Lung (tissue), 12 donors: ENCODE measurements around the gene PEX10. TPM values are rescaled to one million over a fixed set of nuclear protein-coding genes. Genes with fewer than 3 reads are reported as not detected.

ENCODE experiments used
- ATAC-seq: fragments of 200-7000 bp; cut with Tn5 transposase; one replicate; pipeline ENCODE4 v1.9.1; 2020; ENCODE audit warnings: moderate number of reproducible peaks; ENCODE audit not compliant: insufficient read depth, low FRiP score
- DNase-seq, 3 donors: peaks; one replicate each; pipeline ENCODE4 v3.0.0-alpha.2; 2013 to 2017
- H3K27ac ChIP-seq, 2 donors: one replicate each; pipeline ENCODE4 v1.5.1; 2013; ENCODE audit warnings: mild to moderate bottlenecking in 2 of 2, moderate library complexity in 2 of 2, control low read depth in 1 of 2, inconsistent platforms in 1 of 2, low read depth in 1 of 2, low read length in 1 of 2
- H3K27me3 ChIP-seq, 3 donors: one replicate each; pipeline ENCODE4 v1.5.1; 2013; ENCODE audit warnings: low read length in 2 of 3; ENCODE audit not compliant: control insufficient read depth in 3 of 3, insufficient read depth in 3 of 3
- H3K36me3 ChIP-seq, 4 donors: one replicate each; pipeline ENCODE4 v1.5.1; 2013; ENCODE audit warnings: low read length in 4 of 4, mild to moderate bottlenecking in 1 of 4, moderate library complexity in 1 of 4; ENCODE audit not compliant: control insufficient read depth in 4 of 4, insufficient read depth in 4 of 4
- H3K4me1 ChIP-seq, 5 donors: one replicate each; pipeline ENCODE4 v1.5.1; 2013; ENCODE audit warnings: low read length in 5 of 5, mild to moderate bottlenecking in 2 of 5, moderate library complexity in 1 of 5; ENCODE audit not compliant: control insufficient read depth in 5 of 5, insufficient read depth in 5 of 5
- H3K4me3 ChIP-seq: one replicate; pipeline ENCODE4 v1.5.1; 2013; ENCODE audit warnings: mild to moderate bottlenecking, control low read depth, moderate library complexity
- H3K9ac ChIP-seq, 2 donors: one replicate each; pipeline ENCODE4 v1.5.1; 2013; ENCODE audit warnings: low read length in 2 of 2, control low read depth in 1 of 2; ENCODE audit not compliant: insufficient read depth in 1 of 2
- H3K9me3 ChIP-seq, 4 donors: one replicate each; pipeline ENCODE4 v1.5.1; 2013; ENCODE audit warnings: low read length in 3 of 4, mild to moderate bottlenecking in 1 of 4, moderate library complexity in 1 of 4; ENCODE audit not compliant: control insufficient read depth in 4 of 4, insufficient read depth in 3 of 4
- WGBS, 2 donors: extraction: QIAGEN DNeasy Blood & Tissue Kit; methylation state at CpG; one replicate each; pipeline ENCODE4 v1.1.7; 2013; 5-methylcytosine and 5-hydroxymethylcytosine counted together
- polyA plus RNA-seq, 2 donors: library from polyadenylated mRNA; stranded (reverse); fragments of 200-250 nt; gene quantifications; one replicate each; pipeline ENCODE4 v1.2.1, GENCODE V29; 2013
- total RNA-seq, 2 donors: library from RNA; depleted of rRNA in 1 of 2; stranded (reverse); fragments of >200 nt in 1 of 2; gene quantifications; one replicate each; pipeline ENCODE4 v1.2.1, GENCODE V29; 2014 to 2021
- TF ChIP-seq, protein P1 (sequence below): IDR thresholded peaks from 2 replicates; pipeline ENCODE4 v1.5.1; 2012; ENCODE audit warnings: mild to moderate bottlenecking; ENCODE audit errors: control extremely low read depth, extremely low read depth
- donor health status: control.
- donor health status: control.
- donor health status: Bipolar disorder and iron deficiency.
- donor health status: healthy.
- donor health status: DM: yes; HTN: yes; CAD: no.

Gene PEX10
- total and polyA plus RNA-seq, 4 donors: 15.7 to 25.4 (median 20.5) TPM

DNA sequence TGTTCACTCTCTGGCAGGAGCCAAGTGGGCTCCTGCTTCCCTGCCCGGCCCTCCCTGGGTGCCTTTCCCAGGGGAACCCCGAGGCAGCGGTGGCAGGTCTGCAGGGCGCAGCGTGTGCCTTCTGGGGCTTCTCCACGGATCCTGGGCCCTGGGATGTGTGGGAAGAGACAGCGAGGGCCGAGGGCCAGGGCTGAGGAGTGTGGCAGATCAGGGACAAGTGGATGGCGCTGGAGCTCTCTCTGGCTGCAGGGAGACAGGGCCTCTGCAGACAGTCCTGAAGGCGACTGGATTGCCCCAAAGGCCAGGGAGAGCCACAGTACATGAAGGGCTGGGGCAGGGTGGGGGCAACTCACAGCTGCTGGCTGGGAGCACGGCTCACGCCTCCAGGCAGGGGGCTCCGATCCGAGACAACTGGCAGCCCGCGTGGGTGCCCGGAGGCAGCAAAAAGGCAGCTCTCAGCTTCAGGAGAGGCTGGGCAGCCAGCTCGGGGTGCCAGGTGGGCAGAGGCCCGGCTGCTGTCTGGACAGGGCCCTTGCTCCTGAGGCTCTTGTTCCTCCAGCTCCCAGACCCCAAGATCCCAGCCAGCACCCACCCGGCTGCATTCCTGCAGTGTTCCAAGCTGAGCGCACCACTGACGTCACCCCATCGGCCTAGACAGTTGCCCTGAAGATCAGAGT, 37.0 kb downstream of the PEX10 start:
- TF ChIP-seq, protein P1, sequence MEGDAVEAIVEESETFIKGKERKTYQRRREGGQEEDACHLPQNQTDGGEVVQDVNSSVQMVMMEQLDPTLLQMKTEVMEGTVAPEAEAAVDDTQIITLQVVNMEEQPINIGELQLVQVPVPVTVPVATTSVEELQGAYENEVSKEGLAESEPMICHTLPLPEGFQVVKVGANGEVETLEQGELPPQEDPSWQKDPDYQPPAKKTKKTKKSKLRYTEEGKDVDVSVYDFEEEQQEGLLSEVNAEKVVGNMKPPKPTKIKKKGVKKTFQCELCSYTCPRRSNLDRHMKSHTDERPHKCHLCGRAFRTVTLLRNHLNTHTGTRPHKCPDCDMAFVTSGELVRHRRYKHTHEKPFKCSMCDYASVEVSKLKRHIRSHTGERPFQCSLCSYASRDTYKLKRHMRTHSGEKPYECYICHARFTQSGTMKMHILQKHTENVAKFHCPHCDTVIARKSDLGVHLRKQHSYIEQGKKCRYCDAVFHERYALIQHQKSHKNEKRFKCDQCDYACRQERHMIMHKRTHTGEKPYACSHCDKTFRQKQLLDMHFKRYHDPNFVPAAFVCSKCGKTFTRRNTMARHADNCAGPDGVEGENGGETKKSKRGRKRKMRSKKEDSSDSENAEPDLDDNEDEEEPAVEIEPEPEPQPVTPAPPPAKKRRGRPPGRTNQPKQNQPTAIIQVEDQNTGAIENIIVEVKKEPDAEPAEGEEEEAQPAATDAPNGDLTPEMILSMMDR: no peak
- H3K9ac ChIP-seq: no peak overlapping the region
- peaks cover 0 to 12% (median 4%) of the 10 kb centered on the region in 4 donors for H3K36me3 ChIP-seq
- H3K27ac ChIP-seq: no peak overlapping the region
- no peaks in the 10 kb centered on the region for H3K9me3 ChIP-seq
- no peak for DNase-seq
- no peak for ATAC-seq
- no peaks in the 10 kb centered on the region for H3K27me3 ChIP-seq
- H3K4me3 ChIP-seq: no peak overlapping the region
- H3K4me1 ChIP-seq: no peaks in the 10 kb centered on the region
- 81 to 91% methylated on average over 20 to 23 of the region's 23 CpGs for WGBS, 2 donors

DNA sequence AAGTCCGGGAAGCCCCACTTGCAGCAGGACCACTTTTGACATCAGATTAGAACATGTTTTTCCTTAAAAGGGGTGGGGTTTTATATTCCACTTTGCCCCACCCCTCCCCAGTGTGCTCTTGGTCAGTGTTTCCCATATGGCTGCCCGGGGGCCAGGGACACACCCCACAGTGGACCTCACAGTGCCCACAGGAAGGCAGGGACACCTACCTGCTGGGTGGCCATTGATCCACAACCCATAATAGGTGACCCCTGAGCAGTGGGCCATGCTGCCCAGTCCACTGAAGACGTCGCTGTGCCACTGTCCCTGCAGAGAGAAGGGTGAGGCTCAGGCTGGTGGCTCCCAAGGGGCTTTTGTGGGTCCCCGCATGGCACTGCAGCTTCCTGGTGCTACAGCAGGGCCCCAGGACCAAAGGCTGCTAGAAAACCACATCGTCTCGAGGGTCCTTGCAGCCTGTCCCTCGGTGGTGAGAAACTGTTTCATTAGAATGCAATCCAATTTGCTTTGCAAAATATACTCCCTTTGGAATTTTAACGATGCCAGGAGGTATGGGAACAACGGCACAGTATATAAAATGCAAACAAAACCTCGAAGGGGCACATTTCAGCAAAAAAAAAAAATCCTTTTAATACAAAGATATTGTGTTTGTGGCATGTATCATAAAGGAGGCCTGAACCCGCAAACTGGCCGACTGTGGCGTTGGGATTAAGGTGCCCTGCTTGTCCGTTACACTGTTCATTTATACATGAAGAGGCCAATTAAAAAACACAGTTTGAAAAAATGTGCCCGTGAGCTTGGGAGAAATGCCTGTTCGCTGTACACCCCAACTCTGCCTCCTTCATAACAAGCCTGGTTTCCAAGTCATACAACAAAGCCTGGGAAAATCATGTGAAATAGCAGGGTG, 37.9 kb downstream of the PEX10 start:
- H3K9me3 ChIP-seq: no peaks in the 10 kb centered on the region
- TF ChIP-seq, protein P1: no peak
- WGBS, 2 donors: 84 to 89% methylated on average over 17 of the region's 17 CpGs
- no peaks in the 10 kb centered on the region for H3K4me1 ChIP-seq
- H3K4me3 ChIP-seq: no peak overlapping the region
- H3K27me3 ChIP-seq: no peaks in the 10 kb centered on the region
- ATAC-seq (no peak), DNase-seq (no peak)
- peaks cover 0 to 12% (median 6%) of the 10 kb centered on the region in 4 donors for H3K36me3 ChIP-seq
- no peak overlapping the region for H3K27ac ChIP-seq
- no peak overlapping the region for H3K9ac ChIP-seq

DNA sequence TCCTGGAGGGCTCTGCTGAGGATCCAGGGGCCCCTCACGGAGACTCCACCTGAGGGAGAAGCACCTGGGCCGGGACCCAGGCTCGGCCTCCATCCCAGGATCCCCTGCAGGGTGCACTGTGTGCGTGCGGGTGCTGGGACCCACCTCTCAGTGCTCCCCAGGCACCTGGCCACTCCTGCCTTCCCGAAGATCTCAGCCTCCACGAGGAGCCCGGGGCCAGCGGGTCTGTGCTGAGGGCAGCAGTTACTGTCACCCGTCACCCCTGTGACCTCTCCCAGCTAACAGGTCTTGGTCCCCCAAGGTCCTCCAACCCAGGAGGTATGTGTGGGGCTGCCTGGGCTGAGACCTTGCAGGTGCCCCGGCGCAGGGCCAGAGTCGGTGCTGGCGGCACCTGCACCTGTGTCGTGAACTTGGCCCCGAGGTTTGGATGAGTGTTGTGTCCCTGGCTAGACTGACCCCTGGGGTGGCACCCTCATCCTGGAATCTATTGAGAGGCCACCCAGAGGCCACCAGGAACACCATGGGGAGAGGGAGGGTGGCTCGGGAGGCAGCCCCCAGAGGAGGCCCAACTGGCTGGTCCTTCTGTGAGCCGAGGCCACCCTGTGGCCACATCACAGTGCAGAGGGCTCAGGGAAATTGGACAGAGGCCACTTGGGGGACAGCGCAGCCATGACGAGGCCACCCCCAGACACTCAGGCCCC, 38.7 kb downstream of the PEX10 start:
- Histone ChIP-seq H3K27ac (no peak overlapping the region), H3K9ac (no peak overlapping the region), H3K4me3 (no peak overlapping the region), H3K36me3 (peaks cover 0 to 12% (median 8%) of the 10 kb centered on the region in 4 donors), H3K4me1 (no peaks in the 10 kb centered on the region), H3K9me3 (no peaks in the 10 kb centered on the region), H3K27me3 (no peaks in the 10 kb centered on the region)
- DNase-seq (no peak), ATAC-seq (no peak)
- TF ChIP-seq, protein P1: no peak
- 90 to 92% methylated on average over 20 of the region's 20 CpGs for WGBS, 2 donors
